ENCODE results near the gene CEACAM18.

Gene CEACAM18

DNA sequence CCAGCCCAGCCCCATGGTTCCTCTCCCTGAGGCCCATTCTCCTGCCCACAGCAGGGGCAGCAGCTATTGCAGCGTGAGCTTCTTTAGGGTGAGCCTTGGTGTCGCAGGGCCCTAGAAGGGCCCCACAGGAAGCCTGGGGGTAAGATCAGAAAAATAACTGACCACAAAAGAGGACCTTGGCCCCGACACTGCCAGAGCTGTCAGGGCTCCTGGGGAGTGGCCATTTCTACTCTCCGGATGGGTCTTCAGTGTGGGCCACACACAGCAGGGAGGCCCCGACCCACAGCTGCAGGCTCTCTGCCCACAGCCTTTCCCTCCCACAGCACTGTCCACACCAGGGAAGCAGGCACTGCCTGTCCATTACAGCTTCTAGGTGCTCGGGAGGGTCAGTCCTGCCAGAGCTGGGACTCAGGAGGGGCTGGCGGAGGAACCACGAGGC is 16.6 kb upstream of the CEACAM18 start:
- TF ChIP-seq, protein P1, sequence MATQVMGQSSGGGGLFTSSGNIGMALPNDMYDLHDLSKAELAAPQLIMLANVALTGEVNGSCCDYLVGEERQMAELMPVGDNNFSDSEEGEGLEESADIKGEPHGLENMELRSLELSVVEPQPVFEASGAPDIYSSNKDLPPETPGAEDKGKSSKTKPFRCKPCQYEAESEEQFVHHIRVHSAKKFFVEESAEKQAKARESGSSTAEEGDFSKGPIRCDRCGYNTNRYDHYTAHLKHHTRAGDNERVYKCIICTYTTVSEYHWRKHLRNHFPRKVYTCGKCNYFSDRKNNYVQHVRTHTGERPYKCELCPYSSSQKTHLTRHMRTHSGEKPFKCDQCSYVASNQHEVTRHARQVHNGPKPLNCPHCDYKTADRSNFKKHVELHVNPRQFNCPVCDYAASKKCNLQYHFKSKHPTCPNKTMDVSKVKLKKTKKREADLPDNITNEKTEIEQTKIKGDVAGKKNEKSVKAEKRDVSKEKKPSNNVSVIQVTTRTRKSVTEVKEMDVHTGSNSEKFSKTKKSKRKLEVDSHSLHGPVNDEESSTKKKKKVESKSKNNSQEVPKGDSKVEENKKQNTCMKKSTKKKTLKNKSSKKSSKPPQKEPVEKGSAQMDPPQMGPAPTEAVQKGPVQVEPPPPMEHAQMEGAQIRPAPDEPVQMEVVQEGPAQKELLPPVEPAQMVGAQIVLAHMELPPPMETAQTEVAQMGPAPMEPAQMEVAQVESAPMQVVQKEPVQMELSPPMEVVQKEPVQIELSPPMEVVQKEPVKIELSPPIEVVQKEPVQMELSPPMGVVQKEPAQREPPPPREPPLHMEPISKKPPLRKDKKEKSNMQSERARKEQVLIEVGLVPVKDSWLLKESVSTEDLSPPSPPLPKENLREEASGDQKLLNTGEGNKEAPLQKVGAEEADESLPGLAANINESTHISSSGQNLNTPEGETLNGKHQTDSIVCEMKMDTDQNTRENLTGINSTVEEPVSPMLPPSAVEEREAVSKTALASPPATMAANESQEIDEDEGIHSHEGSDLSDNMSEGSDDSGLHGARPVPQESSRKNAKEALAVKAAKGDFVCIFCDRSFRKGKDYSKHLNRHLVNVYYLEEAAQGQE (IDR thresholded peaks at IDR 0.05; ENCODE audit: insufficient read depth in 1 of 2, low read depth in 2 of 2, low read length in 2 of 2) = no peak
- TF ChIP-seq TAF1 (IDR thresholded peaks at IDR 0.05; ENCODE audit: borderline replicate concordance, insufficient read depth, low read length) (no peak), POLR2AphosphoS5 (IDR thresholded peaks at IDR 0.05; ENCODE audit: low read depth, low read length) (no peak), FOXP2 (optimal IDR thresholded peaks at IDR 0.05; ENCODE audit: borderline replicate concordance, extremely low read depth, extremely low read length, insufficient read depth) (no peak), SIN3A (IDR thresholded peaks at IDR 0.05; ENCODE audit: borderline replicate concordance, insufficient read depth, low read length) (no peak)

DNA sequence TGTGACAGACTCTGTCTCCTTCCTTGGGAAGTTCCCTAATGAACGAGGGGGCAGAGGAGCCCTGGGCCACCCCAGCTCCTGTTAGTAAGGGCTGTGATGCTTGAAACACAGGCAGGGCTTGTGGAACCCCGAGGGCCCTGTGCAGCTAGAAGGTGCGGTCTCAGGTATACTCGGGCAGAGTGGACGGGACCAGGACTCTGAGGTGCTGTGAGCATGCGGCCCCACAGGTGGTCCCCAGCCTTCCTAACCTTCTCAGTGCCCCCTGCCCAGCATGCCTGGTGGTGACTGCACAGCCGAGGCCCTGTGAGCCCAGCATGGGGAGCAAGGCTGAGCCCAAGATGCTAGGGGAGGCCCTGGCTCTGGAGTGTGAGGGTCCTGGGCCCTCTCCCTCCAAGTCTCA is 16.1 kb upstream of the CEACAM18 start:
- TF ChIP-seq POLR2AphosphoS5 (IDR thresholded peaks at IDR 0.05; ENCODE audit: low read depth, low read length) = no peak
- no peak for TF ChIP-seq FOXP2 (optimal IDR thresholded peaks at IDR 0.05; ENCODE audit: borderline replicate concordance, extremely low read depth, extremely low read length, insufficient read depth)

DNA sequence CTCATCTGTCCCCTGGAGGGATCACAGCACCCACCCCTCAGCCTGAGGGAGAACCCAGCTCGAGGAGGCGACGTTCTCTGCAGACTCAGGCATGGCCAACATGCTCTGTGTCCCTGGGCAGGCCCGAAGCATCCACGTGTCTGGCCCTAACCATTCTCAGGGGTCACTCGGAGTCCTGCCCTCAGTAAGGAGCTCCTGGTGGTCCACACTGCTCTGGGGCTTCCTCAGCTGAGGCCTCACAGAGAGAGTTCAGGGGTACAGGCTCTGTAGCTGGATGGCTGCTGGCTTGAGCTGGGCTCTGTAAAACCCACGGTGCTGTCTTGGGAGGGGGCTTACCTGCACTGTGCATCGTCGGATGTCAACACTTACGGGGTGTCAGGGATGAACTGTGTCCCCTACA is 15.7 kb upstream of the CEACAM18 start:
- TF ChIP-seq POLR2AphosphoS5 (IDR thresholded peaks at IDR 0.05; ENCODE audit: low read depth, low read length) (no peak), SIN3A (IDR thresholded peaks at IDR 0.05; ENCODE audit: borderline replicate concordance, insufficient read depth, low read length) (no peak), TAF1 (IDR thresholded peaks at IDR 0.05; ENCODE audit: borderline replicate concordance, insufficient read depth, low read length) (no peak), FOXP2 (optimal IDR thresholded peaks at IDR 0.05; ENCODE audit: borderline replicate concordance, extremely low read depth, extremely low read length, insufficient read depth) (no peak)
- TF ChIP-seq, protein P1 (IDR thresholded peaks at IDR 0.05; ENCODE audit: insufficient read depth in 1 of 2, low read depth in 2 of 2, low read length in 2 of 2) = no peak

DNA sequence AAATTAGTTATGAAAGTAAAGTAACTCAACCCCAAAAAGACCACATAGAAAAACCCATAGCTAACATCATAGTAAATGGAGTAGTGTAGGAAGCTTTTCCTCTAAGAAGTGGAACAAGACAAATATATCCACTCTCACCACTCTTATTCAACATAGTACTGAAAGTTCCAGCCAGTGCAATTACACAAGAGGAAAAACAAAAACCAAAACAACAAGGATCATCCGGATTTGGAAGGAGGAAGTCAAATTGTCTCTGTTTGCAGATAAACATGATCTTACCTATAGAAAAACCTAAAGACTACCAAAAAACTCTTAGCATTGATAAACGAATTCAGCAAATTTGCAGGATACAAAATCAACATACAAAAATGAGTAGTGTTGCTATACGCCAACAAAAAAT is 11.6 kb upstream of the CEACAM18 start:
- TF ChIP-seq, protein P1 (IDR thresholded peaks at IDR 0.05; ENCODE audit: insufficient read depth in 1 of 2, low read depth in 2 of 2, low read length in 2 of 2) = no peak
- TF ChIP-seq SIN3A (IDR thresholded peaks at IDR 0.05; ENCODE audit: borderline replicate concordance, insufficient read depth, low read length) = no peak
- no peak for TF ChIP-seq FOXP2 (optimal IDR thresholded peaks at IDR 0.05; ENCODE audit: borderline replicate concordance, extremely low read depth, extremely low read length, insufficient read depth)
- TF ChIP-seq TAF1 (IDR thresholded peaks at IDR 0.05; ENCODE audit: borderline replicate concordance, insufficient read depth, low read length) = no peak
- no peak for TF ChIP-seq POLR2AphosphoS5 (IDR thresholded peaks at IDR 0.05; ENCODE audit: low read depth, low read length)

DNA sequence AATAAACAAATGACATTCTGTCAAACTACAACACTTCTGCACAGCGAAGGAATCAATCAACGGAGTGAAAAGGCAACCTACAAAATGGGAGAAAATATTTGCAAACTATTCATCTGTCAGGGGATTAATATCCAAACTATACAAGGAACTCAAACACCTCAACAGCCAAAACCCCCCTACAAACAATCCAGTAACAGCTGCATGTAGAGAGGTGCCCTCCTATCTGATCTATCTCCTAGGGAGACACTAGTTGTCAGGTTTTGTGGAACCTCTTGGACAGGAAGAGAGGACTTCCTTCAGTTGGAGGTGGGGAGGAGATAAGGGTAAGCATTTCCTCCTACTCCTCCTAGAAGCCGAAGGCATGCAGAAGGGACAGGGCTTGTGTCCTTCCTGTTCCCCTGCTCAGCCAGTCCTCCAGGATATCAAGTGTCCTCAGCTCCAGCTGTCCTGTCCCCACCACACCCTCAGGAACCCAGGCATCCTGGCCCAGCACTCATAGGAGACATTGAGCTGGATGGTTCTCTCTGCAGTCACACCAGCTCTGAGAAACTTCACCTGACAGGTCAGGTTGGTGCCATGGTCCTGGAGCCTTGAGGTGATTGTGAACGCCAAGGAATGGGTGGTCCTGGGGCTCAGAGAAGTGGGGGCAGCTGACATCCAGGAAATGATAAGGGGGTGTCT is 10.3 kb upstream of the CEACAM18 start:
- TF ChIP-seq SIN3A (IDR thresholded peaks at IDR 0.05; ENCODE audit: borderline replicate concordance, insufficient read depth, low read length) (no peak), TAF1 (IDR thresholded peaks at IDR 0.05; ENCODE audit: borderline replicate concordance, insufficient read depth, low read length) (no peak), FOXP2 (optimal IDR thresholded peaks at IDR 0.05; ENCODE audit: borderline replicate concordance, extremely low read depth, extremely low read length, insufficient read depth) (no peak), POLR2AphosphoS5 (IDR thresholded peaks at IDR 0.05; ENCODE audit: low read depth, low read length) (no peak)
- TF ChIP-seq, protein P1 (IDR thresholded peaks at IDR 0.05; ENCODE audit: insufficient read depth in 1 of 2, low read depth in 2 of 2, low read length in 2 of 2) = no peak
